Jurkat, Clone E6-1 (cell line): ENCODE measurements around the gene TEX264.

Experiments
- DNase-seq: peaks from one replicate; pipeline ENCODE4 v3.0.0-alpha.2; 2011; ENCODE audit warnings: low read depth, low spot score
- H3K4me3 ChIP-seq: 2 replicates; pipeline ENCODE4 v1.5.1; 2011; ENCODE audit warnings: mild to moderate bottlenecking, low read length, control low read depth, moderate library complexity

TEX264 gene

DNA sequence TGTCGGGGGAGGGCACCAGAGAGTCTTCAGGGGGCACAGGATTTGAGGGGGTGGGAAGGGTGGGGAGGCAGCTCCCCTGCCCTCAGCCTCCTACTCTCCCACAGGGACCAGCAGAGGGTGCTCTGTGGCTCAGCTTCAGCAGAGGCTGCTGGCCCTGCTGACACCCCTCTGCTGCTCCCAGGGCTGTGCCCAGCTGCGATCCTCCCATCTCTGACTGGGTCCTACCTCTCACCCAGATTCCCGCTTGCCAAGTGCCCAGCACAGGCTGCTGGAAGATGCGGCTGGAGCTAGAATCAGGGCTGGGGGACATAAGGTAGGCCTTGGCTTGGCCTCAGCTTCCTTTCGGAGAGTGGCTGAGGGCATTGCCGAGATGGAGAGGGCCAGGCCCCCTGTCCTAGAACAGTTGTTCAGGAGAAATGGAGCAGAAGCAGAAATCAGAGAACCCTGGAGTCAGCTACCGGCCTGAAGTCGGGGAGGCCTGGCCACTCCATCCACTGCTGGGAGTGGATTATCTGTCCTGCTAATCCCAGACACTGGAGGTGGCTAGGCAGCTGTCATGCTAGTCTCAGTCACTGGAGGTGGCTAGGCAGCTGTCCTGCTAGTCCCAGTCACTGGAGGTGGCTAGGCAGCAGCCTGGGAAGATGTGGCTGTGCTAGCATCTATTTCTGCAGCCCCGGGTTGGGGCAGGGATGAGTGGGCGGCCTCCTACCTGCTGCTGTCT lies 39.7 kb downstream of the TEX264 start:
- no peak overlapping the region for H3K4me3 ChIP-seq
- no peak for DNase-seq

DNA sequence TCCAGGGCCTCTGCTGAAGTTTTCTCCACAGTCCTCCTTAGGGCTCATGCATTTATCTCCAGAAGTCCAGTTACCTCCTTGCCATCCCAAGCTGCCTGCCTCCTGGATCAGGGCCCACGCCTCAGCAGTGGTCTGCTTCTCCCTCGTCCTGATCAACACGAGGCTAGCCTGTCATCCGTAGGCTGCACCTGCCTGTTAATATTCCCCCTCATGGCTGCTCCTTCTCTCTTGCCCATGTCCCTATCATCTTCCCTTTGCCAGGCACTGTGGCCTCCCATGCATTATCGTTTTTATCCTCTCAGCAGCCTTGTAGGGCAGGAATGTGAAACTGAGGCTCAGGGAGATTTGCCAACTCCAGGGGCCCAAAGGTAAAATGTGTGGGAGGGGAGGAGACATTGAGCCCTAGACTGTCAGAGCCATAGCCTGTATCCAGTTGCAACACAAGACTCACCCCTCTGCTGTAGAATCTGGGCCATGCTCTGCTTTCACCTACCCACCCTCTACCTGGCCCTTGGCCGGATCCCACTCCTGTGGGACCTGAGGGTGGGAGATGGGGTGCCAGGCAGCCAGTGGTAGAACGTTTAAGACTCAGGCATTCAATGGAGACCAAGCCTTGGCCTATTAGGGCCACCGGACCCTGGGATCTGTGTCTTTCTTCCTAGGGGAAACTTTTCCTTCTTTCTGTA lies 40.4 kb downstream of the TEX264 start:
- no peak overlapping the region for H3K4me3 ChIP-seq
- DNase-seq: no peak

DNA sequence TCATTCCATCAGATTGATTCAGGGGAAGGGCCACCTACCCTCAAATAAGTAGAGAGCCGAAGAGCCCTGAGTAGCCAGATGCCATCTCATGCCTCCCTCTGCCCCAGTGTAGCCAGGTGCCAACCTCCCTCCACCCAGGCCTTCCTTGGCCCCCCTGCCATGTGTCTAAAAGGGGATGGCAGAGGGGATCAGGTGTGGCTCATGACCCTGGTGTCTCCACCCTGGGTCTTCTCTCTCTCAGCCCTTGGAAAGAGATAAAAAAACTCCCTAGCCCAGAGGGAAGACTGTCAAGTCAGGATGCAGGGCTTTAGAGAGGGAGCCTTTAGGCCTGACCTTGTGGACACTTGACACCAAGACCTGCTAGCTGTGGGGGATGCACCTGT lies 41.0 kb downstream of the TEX264 start:
- DNase-seq: no peak
- H3K4me3 ChIP-seq: no peak overlapping the region

DNA sequence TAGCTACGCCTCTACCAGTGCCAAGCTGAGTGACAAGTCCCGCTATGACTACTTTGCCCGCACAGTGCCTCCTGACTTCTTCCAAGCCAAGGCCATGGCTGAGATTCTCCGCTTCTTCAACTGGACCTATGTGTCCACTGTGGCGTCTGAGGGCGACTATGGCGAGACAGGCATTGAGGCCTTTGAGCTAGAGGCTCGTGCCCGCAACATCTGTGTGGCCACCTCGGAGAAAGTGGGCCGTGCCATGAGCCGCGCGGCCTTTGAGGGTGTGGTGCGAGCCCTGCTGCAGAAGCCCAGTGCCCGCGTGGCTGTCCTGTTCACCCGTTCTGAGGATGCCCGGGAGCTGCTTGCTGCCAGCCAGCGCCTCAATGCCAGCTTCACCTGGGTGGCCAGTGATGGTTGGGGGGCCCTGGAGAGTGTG lies 41.5 kb downstream of the TEX264 start:
- H3K4me3 ChIP-seq: no peak overlapping the region
- DNase-seq: no peak

DNA sequence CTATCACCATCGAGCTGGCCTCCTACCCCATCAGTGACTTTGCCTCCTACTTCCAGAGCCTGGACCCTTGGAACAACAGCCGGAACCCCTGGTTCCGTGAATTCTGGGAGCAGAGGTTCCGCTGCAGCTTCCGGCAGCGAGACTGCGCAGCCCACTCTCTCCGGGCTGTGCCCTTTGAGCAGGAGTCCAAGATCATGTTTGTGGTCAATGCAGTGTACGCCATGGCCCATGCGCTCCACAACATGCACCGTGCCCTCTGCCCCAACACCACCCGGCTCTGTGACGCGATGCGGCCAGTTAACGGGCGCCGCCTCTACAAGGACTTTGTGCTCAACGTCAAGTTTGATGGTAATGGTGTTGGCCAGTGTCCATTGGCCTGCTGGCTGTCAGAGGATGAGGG lies 41.9 kb downstream of the TEX264 start:
- no peak for DNase-seq
- no peak overlapping the region for H3K4me3 ChIP-seq

DNA sequence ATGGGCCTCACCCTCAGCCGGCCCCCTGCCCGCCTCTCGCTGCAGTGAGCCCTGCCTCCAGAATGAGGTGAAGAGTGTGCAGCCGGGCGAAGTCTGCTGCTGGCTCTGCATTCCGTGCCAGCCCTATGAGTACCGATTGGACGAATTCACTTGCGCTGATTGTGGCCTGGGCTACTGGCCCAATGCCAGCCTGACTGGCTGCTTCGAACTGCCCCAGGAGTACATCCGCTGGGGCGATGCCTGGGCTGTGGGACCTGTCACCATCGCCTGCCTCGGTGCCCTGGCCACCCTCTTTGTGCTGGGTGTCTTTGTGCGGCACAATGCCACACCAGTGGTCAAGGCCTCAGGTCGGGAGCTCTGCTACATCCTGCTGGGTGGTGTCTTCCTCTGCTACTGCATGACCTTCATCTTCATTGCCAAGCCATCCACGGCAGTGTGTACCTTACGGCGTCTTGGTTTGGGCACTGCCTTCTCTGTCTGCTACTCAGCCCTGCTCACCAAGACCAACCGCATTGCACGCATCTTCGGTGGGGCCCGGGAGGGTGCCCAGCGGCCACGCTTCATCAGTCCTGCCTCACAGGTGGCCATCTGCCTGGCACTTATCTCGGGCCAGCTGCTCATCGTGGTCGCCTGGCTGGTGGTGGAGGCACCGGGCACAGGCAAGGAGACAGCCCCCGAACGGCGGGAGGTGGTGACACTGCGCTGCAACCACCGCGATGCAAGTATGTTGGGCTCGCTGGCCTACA lies 44.4 kb downstream of the TEX264 start:
- DNase-seq: no peak
- no peak overlapping the region for H3K4me3 ChIP-seq

DNA sequence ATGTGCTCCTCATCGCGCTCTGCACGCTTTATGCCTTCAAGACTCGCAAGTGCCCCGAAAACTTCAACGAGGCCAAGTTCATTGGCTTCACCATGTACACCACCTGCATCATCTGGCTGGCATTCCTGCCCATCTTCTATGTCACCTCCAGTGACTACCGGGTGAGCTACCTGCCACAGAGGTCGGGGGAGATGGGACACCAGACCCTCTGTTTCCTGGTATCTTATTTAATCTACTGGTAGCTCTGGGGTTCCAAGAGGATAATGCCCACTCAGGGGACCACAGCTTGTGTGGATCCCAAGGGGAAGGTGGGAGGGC lies 44.9 kb downstream of the TEX264 start:
- H3K4me3 ChIP-seq: no peak overlapping the region
- no peak for DNase-seq

DNA sequence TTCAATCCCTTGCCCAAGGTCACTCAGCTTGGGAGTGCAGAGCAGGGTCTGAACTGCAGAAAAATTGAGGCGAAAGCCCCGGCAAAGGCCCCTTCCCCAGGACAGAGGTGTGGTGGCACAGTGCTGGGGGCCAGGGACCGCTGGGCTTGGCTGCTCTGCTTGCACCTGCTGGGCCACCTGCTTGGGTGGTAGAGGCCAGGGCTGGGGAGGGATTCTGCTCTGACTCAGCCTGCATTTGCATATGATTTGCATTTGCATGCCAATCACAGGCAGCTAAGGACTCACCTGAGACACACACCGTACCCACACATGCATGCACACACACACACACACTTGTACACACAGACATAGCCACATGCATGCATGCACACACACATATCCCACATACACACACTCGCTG lies 45.8 kb downstream of the TEX264 start:
- no peak overlapping the region for H3K4me3 ChIP-seq
- no peak for DNase-seq

DNA sequence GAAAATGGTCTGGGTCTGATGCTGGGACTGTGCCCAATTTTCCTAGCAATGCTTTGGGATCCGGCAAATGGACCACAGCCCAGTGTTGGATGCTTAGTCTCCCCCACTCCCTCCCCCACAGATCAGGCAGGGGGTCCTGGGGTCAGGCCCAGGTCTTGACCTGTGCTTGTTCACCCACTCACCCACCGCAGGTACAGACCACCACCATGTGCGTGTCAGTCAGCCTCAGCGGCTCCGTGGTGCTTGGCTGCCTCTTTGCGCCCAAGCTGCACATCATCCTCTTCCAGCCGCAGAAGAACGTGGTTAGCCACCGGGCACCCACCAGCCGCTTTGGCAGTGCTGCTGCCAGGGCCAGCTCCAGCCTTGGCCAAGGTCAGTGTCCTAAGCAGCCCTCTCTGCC lies 46.4 kb downstream of the TEX264 start:
- no peak for DNase-seq
- H3K4me3 ChIP-seq: no peak overlapping the region

DNA sequence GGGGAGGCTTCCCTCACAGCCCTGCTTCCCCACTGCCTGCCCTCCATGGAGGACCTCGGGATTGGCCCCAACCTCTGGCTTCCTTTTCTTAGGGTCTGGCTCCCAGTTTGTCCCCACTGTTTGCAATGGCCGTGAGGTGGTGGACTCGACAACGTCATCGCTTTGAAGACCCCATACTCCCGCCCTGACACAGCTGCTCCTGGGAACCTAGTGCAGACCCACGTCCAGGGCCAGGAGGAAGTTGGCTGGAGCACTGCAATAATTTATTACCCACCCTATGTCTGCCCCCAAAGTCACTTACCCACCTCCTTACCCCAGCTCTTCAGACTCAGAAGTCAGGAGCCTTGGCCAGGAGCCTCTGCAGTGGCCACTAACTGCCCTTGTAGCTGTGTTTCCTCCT lies 46.9 kb downstream of the TEX264 start:
- DNase-seq: no peak
- no peak overlapping the region for H3K4me3 ChIP-seq

DNA sequence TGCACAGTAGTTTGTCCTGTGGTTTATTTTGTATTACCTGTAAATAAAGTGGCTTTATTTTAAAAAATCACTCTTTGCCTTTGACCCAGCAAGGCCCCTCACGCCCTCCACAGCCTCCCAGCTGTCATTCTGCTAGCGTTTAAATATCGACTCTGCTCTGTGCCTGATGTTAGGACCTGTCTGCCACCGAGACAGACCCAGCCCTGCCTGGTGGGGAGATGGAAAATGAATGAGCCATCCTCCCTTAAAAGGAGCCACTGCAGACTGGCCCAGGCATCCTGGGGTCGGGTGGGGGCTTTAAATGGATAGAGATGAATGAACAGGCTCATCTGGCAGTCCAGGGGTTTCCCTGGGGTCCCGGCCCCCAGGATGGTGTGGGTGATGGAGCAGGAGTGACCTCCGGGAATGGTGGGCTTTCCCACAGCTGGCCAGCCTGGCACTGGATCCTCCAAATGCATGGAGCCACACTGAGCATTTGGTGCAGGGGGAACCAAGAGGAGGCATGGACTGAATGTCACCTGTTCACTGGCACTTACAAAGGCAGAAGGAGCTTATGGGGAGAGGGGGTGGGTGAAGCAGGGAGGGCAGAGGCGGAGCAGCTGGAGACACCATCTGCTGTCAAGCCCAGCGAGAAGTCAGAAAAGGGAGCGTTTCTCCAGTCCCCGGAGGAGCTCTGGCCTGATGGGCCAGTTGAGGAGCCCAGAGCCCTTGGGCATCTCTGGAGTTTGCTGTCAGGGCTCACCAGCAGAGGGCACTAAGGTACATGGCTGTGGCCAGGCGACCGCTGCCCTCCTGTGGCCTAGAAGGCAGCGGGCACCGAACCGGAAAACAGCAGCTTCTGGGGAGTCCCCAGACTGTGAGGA lies 47.7 kb downstream of the TEX264 start:
- no peak overlapping the region for H3K4me3 ChIP-seq
- DNase-seq: peak; percentile 62

DNA sequence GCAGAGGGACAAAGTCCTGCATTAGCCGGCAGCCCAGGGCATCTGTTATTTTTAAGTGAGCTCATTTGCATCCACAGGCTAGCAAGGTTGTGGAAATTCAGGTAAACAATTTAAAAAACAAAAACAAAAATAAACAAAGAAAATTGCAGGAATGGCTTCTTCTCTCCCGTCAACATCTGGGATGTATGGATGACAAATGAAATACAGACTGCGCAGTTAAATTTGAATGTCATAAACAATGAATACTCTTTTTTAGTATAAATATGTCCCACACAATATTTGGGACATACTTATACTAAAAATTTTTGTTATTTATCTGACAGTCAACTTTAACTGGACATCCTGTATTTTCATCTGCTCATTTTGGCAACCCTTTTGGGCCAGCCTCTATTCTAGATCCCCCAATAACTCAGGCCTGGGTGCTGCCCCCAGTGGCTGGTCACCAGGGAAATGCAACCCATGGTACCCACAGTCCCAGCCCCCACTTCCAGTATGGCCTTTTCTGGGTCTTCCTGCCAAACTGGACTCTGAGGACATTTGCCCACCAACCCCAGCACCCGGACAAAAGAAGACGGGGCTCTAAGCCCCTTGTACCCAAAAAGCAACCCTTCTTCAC lies 48.5 kb downstream of the TEX264 start:
- no peak overlapping the region for H3K4me3 ChIP-seq
- no peak for DNase-seq

DNA sequence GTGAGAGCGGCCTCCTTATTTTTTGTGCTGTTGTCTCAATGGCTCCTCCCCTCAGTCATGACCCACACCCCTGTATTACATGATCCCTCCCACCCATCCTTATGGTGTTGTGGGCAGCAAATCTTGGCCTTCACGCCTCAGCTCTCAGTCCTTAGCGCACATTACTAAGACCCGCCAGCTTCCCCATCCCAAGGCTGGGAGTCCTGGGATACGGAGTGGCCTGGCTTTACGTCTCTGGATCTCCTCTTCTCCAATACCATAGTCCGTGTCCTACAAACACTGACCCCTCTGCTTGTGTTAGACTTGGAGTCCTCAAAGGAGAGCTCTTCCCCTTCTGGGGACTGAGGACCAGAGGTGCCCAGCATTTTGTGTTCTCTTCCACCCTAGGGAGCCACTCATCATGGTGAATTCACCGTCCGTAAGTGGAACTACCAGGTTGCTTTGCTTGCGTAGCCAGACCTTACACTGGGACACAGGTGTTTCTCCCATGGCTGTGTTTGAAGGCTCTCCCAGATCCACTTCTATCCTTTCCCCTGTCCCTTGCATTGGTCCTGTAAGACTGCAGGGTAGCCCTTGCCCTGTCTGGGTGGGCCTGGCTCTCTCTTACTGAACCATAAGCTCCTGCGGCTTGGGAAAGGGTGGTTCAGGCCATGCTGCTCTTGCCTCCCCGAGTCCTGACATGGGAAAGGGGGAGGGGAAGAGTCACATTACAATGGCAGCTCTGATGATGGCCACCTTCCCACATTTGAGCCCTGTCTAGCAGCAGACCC lies 49.4 kb downstream of the TEX264 start:
- H3K4me3 ChIP-seq: no peak overlapping the region
- DNase-seq: no peak

DNA sequence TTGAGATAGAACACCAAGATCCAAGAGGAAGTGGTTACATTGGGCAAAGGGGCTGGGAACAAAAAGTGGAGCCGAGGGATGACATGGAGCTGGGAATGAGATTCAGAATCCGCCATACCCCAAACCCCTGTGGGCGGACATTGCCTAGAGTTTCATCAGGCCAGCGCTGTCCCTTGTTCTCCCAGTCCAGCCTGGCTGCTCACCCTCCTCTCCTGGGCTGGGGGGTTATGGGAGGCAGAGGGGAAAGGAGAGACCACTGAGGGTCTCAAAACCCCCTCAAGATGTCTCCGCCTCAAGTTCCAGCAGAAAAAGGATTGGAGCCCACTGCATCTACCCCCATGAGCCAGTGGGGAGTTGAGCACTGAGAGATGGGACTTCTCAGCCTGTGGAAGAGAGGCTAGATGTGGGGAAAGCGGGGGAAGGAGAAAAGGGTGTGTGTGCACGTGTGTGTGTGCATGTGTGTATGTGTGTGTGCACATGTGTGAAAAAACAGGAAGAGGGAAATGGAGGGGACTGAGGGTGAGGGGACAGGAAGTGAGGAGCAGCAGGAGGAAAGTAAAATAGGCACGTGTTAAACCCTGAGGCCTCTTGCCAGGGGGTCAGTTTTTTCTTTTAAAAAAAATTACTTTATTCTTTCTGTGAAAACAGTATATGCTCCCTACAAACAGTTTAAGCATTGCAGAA lies 50.2 kb downstream of the TEX264 start:
- DNase-seq: peak; percentile 32
- no peak overlapping the region for H3K4me3 ChIP-seq

DNA sequence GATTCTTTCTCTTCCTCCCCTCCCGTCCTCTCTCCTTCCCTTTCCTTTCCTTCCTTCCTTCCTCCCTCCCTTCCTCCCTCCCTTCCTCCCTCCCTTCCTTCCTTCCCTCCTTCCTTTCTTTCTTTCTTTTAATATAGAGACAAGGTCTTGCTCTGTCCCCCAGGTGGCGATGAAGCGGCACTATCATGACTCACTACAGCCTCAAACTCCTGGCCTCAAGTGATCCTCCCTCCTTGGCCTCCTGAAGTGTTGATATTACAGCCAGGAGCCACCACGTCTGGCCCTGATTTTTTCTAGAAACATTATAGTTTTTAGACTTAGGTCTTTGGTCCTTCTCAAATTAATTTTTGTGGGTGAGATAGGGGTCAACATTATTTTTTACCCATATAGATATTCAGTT lies 51.3 kb downstream of the TEX264 start:
- DNase-seq: peak; percentile 16
- no peak overlapping the region for H3K4me3 ChIP-seq

DNA sequence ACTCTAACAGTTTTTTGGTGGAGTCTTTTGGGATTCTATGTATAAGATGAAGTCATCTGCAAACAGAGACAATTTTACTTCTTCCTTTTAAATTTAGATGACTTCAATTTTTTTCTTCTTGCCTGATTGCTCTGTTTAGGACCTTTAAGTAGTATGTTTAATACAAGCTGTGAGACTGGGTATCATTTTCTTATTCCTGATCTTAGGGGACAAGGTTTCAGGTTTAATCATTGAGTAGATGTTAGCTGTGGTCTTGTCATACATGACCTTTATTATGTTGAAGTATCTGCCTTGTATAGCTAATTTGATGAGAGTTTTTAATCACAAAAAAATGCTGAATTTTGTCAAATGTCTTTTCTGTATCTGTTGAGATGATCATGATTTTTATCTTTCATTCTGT lies 56.4 kb downstream of the TEX264 start:
- no peak for DNase-seq
- no peak overlapping the region for H3K4me3 ChIP-seq

DNA sequence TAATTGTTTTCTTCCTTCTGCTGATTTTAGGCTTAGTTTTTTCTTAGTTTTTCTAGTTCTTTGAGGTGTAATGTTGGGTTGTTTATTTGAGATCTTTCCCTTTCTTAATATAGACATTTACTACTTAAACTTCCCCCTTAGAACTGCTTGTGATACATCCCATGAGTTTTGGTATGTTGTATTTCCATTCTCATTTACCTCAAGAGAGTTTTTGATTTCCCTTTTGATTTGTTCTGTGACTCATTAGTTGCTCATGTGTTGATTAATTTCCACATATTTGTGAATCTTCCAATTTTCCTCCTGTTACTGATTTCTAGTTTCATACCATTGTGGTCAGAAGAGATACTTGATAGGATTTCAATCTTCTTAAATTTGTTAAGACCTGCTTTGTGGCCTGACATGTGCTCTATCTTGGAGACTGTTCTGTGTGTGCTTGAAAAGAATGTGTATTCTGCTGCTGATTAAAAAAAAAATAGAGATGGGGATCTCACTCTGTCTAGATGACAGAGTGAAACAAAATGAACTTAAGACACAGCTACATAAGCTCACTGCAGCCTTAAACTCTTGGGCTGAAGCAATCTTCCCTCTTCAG lies 58.1 kb downstream of the TEX264 start:
- no peak for DNase-seq
- no peak overlapping the region for H3K4me3 ChIP-seq
